Epidermal melanocyte (primary cell): ENCODE results near the gene SOBP.

Source experiments
- DNase-seq: peaks from one replicate; pipeline ENCODE4 v3.0.0; 2011; ENCODE audit warnings: low spot score; ENCODE audit not compliant: insufficient read length

Gene SOBP

GRCh38 chr6:107637316-107638315 is 147.7 kb downstream of the SOBP start:
- DNase-seq: no peak

- DNase-seq: no peak
Measured at GRCh38 chr6:107638493-107638892, 148.6 kb downstream of the SOBP start.

GRCh38 chr6:107639511-107639910 is 149.6 kb downstream of the SOBP start:
- DNase-seq: no peak

- DNase-seq: no peak
Measured at GRCh38 chr6:107641071-107641470, 151.2 kb downstream of the SOBP start.

- DNase-seq: no peak
Measured at GRCh38 chr6:107641500-107641941, 151.6 kb downstream of the SOBP start.

GRCh38 chr6:107642095-107642860 is 152.4 kb downstream of the SOBP start:
- no peak for DNase-seq

- DNase-seq: no peak
Measured at GRCh38 chr6:107642861-107643328, 153.0 kb downstream of the SOBP start.

GRCh38 chr6:107644513-107644912 is 154.6 kb downstream of the SOBP start:
- no peak for DNase-seq

- no peak for DNase-seq
Measured at GRCh38 chr6:107645740-107646139, 155.8 kb downstream of the SOBP start.

- no peak for DNase-seq
Measured at GRCh38 chr6:107646176-107646575, 156.3 kb downstream of the SOBP start.

- DNase-seq: no peak
Measured at GRCh38 chr6:107646776-107647438, 157.0 kb downstream of the SOBP start.

- DNase-seq: no peak
Measured at GRCh38 chr6:107647439-107647948, 157.6 kb downstream of the SOBP start.

GRCh38 chr6:107648983-107649382 is 159.1 kb downstream of the SOBP start:
- no peak for DNase-seq

GRCh38 chr6:107652526-107653182 is 162.7 kb downstream of the SOBP start:
- DNase-seq: no peak

GRCh38 chr6:107653183-107653580 is 163.3 kb downstream of the SOBP start:
- no peak for DNase-seq

- DNase-seq: no peak
Measured at GRCh38 chr6:107653861-107654394, 164.0 kb downstream of the SOBP start.

- no peak for DNase-seq
Measured at GRCh38 chr6:107654764-107655163, 164.8 kb downstream of the SOBP start.

GRCh38 chr6:107655245-107655644 is 165.3 kb downstream of the SOBP start:
- DNase-seq: no peak

GRCh38 chr6:107655864-107656263 is 165.9 kb downstream of the SOBP start:
- no peak for DNase-seq

- no peak for DNase-seq
Measured at GRCh38 chr6:107656401-107656800, 166.5 kb downstream of the SOBP start.
